Measurements from ENCODE around the gene ACTG1.

ACTG1 gene

GRCh38 chr17:81465910-81466309 is 46.7 kb downstream of the ACTG1 start:
- H3K27me3 ChIP-seq (replicated peaks): no peaks in the 10 kb centered on the region
- H3K27ac ChIP-seq: no peak overlapping the region
- H3K4me3 ChIP-seq (ENCODE audit: low read depth, low read length): no peak overlapping the region
- H3K36me3 ChIP-seq (replicated peaks): no peaks in the 10 kb centered on the region
- TF ChIP-seq CTCF (IDR thresholded peaks at IDR 0.05; ENCODE audit: low read depth, low read length, missing control alignments): no peak
- in situ Hi-C loops (cut with HindIII; ENCODE audit: low pct_ligation_motif_present, low sequenced_read_pairs): no loop called here
- no peak for DNase-seq

- Histone ChIP-seq H3K27ac (no peak overlapping the region), H3K27me3 (replicated peaks) (no peaks in the 10 kb centered on the region), H3K4me3 (ENCODE audit: low read depth, low read length) (no peak overlapping the region), H3K36me3 (replicated peaks) (no peaks in the 10 kb centered on the region)
- in situ Hi-C loops (cut with HindIII; ENCODE audit: low pct_ligation_motif_present, low sequenced_read_pairs): no loop called here
- no peak for DNase-seq
- no peak for TF ChIP-seq CTCF (IDR thresholded peaks at IDR 0.05; ENCODE audit: low read depth, low read length, missing control alignments)
Observed at GRCh38 chr17:81464586-81464985, 48.0 kb downstream of the ACTG1 start.

- no peak overlapping the region for H3K27ac ChIP-seq
- in situ Hi-C loops (cut with HindIII; ENCODE audit: low pct_ligation_motif_present, low sequenced_read_pairs): no loop called here
- no peak for DNase-seq
- H3K4me3 ChIP-seq (ENCODE audit: low read depth, low read length): no peak overlapping the region
- TF ChIP-seq CTCF (IDR thresholded peaks at IDR 0.05; ENCODE audit: low read depth, low read length, missing control alignments): no peak
- no peaks in the 10 kb centered on the region for H3K27me3 ChIP-seq (replicated peaks)
- no peaks in the 10 kb centered on the region for H3K36me3 ChIP-seq (replicated peaks)
Observed at GRCh38 chr17:81463506-81463905, 49.1 kb downstream of the ACTG1 start.

GRCh38 chr17:81462506-81463125 is 50.0 kb downstream of the ACTG1 start:
- TF ChIP-seq CTCF (IDR thresholded peaks at IDR 0.05; ENCODE audit: low read depth, low read length, missing control alignments): no peak
- no peak for DNase-seq
- Histone ChIP-seq H3K36me3 (replicated peaks) (no peaks in the 10 kb centered on the region), H3K27me3 (replicated peaks) (no peaks in the 10 kb centered on the region), H3K4me3 (ENCODE audit: low read depth, low read length) (no peak overlapping the region), H3K27ac (no peak overlapping the region)
- in situ Hi-C loops (cut with HindIII; ENCODE audit: low pct_ligation_motif_present, low sequenced_read_pairs): no loop called here

- DNase-seq: no peak
- TF ChIP-seq CTCF (IDR thresholded peaks at IDR 0.05; ENCODE audit: low read depth, low read length, missing control alignments): no peak
- Histone ChIP-seq H3K27ac (no peak overlapping the region), H3K4me3 (ENCODE audit: low read depth, low read length) (no peak overlapping the region), H3K36me3 (replicated peaks) (no peaks in the 10 kb centered on the region), H3K27me3 (replicated peaks) (no peaks in the 10 kb centered on the region)
- in situ Hi-C loops (cut with HindIII; ENCODE audit: low pct_ligation_motif_present, low sequenced_read_pairs): no loop called here
Observed at GRCh38 chr17:81461607-81462500, 50.7 kb downstream of the ACTG1 start.
